DND-41 (cell line): ENCODE data around the gene SLC2A9.

Experiments
- ATAC-seq: fragments of 200-7000 bp; cut with Tn5 transposase; 3 replicates; pipeline ENCODE4 v1.9.1; 2021; ENCODE audit warnings: low read depth; ENCODE audit not compliant: insufficient read depth
- DNase-seq: peaks from one replicate; pipeline ENCODE4 v3.0.0-alpha.2; 2020
- H2AFZ ChIP-seq: 2 replicates; pipeline ENCODE4 v1.6.0; 2012; ENCODE audit warnings: low read depth, low read length
- H3K27ac ChIP-seq: 2 replicates; pipeline ENCODE4 v1.5.1; 2012; ENCODE audit warnings: low read length, inconsistent platforms
- H3K27me3 ChIP-seq: fragments of 200-600 bp; sonication (generic); 2 replicates; pipeline ENCODE4 v1.6.0; 2012; ENCODE audit warnings: low read length, mild to moderate bottlenecking, inconsistent platforms; ENCODE audit not compliant: insufficient read depth, poor library complexity
- H3K36me3 ChIP-seq: 2 replicates; pipeline ENCODE4 v1.5.1; 2012; ENCODE audit warnings: low read length, inconsistent platforms; ENCODE audit not compliant: insufficient read depth
- H3K4me1 ChIP-seq: 2 replicates; pipeline ENCODE4 v1.5.1; 2012; ENCODE audit warnings: mild to moderate bottlenecking, low read length; ENCODE audit not compliant: insufficient read depth
- H3K4me2 ChIP-seq: 2 replicates; pipeline ENCODE4 v1.6.0; 2012; ENCODE audit warnings: mild to moderate bottlenecking, moderate library complexity, low read length, inconsistent platforms; ENCODE audit not compliant: insufficient read depth
- H3K4me3 ChIP-seq, 2 experiments: fragments of 200-600 bp in 1 of 2; shearing (Covaris generic) in 1 of 2; 2 replicates each; pipeline ENCODE4 v1.5.1; 2012 to 2016; ENCODE audit warnings: inconsistent platforms in 2 of 2, low read length in 2 of 2, mild to moderate bottlenecking in 2 of 2, low read depth in 1 of 2, moderate library complexity in 1 of 2
- H3K79me2 ChIP-seq: 2 replicates; pipeline ENCODE4 v1.6.0; 2012; ENCODE audit warnings: low read length, inconsistent platforms; ENCODE audit not compliant: insufficient read depth
- H3K9ac ChIP-seq: 2 replicates; pipeline ENCODE4 v1.6.0; 2012; ENCODE audit warnings: low read depth, mild to moderate bottlenecking, inconsistent platforms, low read length, moderate library complexity
- H3K9me3 ChIP-seq: 2 replicates; pipeline ENCODE4 v1.5.1; 2012; ENCODE audit warnings: low read length, moderate library complexity, mild to moderate bottlenecking, inconsistent platforms; ENCODE audit not compliant: insufficient read depth, severe bottlenecking
- H4K20me1 ChIP-seq: 2 replicates; pipeline ENCODE4 v1.6.0; 2012; ENCODE audit warnings: low read length; ENCODE audit not compliant: insufficient read depth
- EZH2 ChIP-seq: IDR thresholded peaks from 3 replicates; pipeline ENCODE4 v1.6.1; 2012; ENCODE audit warnings: borderline replicate concordance, low read depth, mild to moderate bottlenecking, moderate library complexity, low read length, inconsistent platforms; ENCODE audit not compliant: severe bottlenecking
- TF ChIP-seq, protein P1 (sequence below): IDR thresholded peaks from 2 replicates; pipeline ENCODE4 v1.5.1; 2012; ENCODE audit warnings: borderline replicate concordance, low read length, moderate library complexity, mild to moderate bottlenecking; ENCODE audit not compliant: poor library complexity, severe bottlenecking; ENCODE audit errors: extremely low read depth

The SLC2A9 gene

DNA sequence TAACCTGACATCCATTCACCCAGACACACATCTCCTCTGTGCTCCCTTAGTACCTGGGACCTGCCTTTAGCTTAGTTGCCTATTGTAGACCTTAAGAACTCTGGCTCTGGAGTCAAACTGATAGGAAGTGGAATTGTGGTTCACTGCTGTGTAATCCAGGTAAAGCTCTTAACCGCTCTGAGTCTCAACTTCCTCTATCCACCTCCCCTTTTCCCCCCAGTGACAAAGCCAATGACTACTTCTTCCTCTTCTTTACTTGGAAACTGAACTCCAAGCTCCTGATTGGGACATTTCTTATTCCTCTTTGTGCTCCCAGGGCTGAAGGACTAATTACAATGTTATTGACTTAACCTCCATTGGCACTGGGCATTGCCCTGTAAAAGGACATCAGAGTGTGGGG lies 145.8 kb downstream of the SLC2A9 start:
- no peak overlapping the region for H2AFZ ChIP-seq
- no peak overlapping the region for H3K27ac ChIP-seq
- H4K20me1 ChIP-seq = no peaks in the 10 kb centered on the region
- H3K36me3 ChIP-seq = no peaks in the 10 kb centered on the region
- H3K4me3 ChIP-seq = no peak overlapping the region
- H3K4me1 ChIP-seq = no peaks in the 10 kb centered on the region
- no peak for ATAC-seq
- no peak for DNase-seq
- H3K4me2 ChIP-seq = no peak overlapping the region
- H3K79me2 ChIP-seq = no peaks in the 10 kb centered on the region
- H3K9ac ChIP-seq = no peak overlapping the region
- H3K27me3 ChIP-seq = no peaks in the 10 kb centered on the region
- TF ChIP-seq, protein P1, sequence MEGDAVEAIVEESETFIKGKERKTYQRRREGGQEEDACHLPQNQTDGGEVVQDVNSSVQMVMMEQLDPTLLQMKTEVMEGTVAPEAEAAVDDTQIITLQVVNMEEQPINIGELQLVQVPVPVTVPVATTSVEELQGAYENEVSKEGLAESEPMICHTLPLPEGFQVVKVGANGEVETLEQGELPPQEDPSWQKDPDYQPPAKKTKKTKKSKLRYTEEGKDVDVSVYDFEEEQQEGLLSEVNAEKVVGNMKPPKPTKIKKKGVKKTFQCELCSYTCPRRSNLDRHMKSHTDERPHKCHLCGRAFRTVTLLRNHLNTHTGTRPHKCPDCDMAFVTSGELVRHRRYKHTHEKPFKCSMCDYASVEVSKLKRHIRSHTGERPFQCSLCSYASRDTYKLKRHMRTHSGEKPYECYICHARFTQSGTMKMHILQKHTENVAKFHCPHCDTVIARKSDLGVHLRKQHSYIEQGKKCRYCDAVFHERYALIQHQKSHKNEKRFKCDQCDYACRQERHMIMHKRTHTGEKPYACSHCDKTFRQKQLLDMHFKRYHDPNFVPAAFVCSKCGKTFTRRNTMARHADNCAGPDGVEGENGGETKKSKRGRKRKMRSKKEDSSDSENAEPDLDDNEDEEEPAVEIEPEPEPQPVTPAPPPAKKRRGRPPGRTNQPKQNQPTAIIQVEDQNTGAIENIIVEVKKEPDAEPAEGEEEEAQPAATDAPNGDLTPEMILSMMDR = no peak
- TF ChIP-seq EZH2 = no peak
- no peaks in the 10 kb centered on the region for H3K9me3 ChIP-seq

DNA sequence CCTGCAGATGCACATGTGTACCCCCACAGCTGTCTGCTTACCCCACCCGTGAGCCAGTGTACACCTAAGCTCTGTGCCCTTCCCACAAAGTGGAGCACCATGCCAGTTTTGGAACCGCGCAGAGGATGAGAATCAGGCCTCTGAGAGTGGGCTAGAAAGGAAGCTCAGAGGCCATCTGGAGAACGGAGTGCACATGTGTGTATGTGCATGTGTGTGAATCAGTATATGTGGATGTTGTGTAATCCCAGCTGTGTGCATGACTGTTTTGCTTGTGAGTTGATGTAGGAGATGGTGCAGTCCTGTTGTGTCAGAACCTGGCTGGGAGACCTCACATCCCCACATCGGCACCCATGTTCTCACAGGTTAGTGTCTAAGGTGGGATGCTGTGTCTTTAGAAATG lies 146.9 kb downstream of the SLC2A9 start:
- Histone ChIP-seq H3K36me3 (no peaks in the 10 kb centered on the region), H2AFZ (no peak overlapping the region), H3K4me3 (no peak overlapping the region), H3K27ac (no peak overlapping the region), H3K27me3 (no peaks in the 10 kb centered on the region), H3K9me3 (no peaks in the 10 kb centered on the region), H3K9ac (no peak overlapping the region), H3K79me2 (no peaks in the 10 kb centered on the region), H3K4me2 (no peak overlapping the region), H3K4me1 (no peaks in the 10 kb centered on the region), H4K20me1 (no peaks in the 10 kb centered on the region)
- DNase-seq (no peak), ATAC-seq (no peak)
- TF ChIP-seq EZH2 = no peak
- TF ChIP-seq, protein P1 = no peak

DNA sequence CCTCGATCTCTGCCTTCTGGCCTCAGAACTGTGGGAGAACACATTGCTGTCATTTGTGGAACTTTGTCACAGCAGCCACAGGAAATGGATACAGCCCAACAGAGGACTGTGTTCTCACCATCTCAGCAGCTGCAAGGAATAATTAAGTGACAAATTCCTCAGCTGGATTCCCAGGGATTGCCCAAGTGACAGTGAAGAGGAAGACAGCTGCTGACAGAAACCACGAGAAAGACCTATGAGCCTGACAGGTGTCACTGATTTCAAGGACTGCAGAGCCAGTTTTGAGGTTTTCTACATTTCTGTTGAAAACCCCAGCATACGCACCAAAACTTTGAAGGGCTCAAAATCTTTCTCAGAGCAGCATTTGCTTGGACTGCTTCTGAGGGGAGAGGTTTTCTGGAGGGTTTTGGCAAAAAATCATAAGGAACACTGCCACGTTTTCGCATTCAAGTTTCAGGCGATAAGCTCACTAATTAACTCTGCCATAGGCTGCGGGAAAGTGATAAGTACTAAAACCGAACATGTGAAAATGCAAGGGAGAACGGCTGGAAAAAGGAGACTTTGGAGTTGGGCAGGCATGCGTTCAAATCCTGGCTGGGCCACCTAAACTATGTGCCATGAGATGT lies 151.0 kb downstream of the SLC2A9 start:
- Histone ChIP-seq H3K79me2 (no peaks in the 10 kb centered on the region), H3K9me3 (no peaks in the 10 kb centered on the region), H3K27me3 (no peaks in the 10 kb centered on the region), H4K20me1 (no peaks in the 10 kb centered on the region), H3K27ac (no peak overlapping the region), H2AFZ (no peak overlapping the region), H3K4me2 (no peak overlapping the region), H3K36me3 (no peaks in the 10 kb centered on the region), H3K4me3 (no peak overlapping the region), H3K9ac (no peak overlapping the region), H3K4me1 (no peaks in the 10 kb centered on the region)
- DNase-seq (peak; percentile 18), ATAC-seq (peak; percentile 49; the same call in 2 of the 3 replicates)
- no peak for TF ChIP-seq EZH2
- TF ChIP-seq, protein P1 = no peak

DNA sequence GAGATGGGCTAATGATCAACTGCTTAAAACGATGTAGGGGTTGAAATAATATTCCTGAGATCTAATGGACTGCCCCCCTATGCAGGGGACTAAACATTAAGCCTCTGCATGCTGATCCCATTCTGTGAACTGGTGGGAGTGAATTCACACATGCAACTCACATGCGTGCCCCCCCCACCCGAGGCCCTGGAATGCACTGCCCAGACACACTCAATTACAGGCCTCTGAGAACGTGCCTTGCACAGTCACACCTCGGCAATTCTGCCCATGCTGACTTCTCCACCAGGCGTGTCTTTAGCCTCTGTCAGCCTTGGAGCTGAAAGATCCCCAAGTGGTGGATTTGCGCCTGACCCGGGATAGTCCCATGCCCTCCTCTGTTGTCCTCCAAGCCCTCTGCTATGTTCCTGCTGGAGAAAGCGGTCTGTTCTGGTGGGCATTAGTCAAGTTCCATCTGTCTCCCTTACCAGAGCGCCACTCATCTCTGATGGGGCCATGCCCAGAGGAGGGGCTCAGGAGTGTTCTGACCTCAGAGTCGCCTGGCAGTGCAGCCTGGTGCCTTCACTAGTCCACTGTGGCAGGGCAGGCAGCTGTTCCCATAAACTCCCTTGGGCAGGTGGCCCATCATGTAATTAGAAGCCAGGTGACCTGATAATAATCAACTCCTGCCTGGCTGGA lies 153.4 kb downstream of the SLC2A9 start:
- DNase-seq = no peak
- no peaks in the 10 kb centered on the region for H3K27me3 ChIP-seq
- ATAC-seq = no peak
- TF ChIP-seq, protein P1 = no peak
- no peak for TF ChIP-seq EZH2
- H3K4me2 ChIP-seq = no peak overlapping the region
- H3K36me3 ChIP-seq = no peaks in the 10 kb centered on the region
- no peaks in the 10 kb centered on the region for H3K79me2 ChIP-seq
- no peaks in the 10 kb centered on the region for H3K9me3 ChIP-seq
- H3K4me1 ChIP-seq = no peaks in the 10 kb centered on the region
- H3K4me3 ChIP-seq = no peak overlapping the region
- no peak overlapping the region for H3K27ac ChIP-seq
- no peak overlapping the region for H3K9ac ChIP-seq
- no peak overlapping the region for H2AFZ ChIP-seq
- no peaks in the 10 kb centered on the region for H4K20me1 ChIP-seq
